SK-N-SH (cell line): Measurements from ENCODE around the gene B4GALT3. TPM values are rescaled to one million over a fixed set of nuclear protein-coding genes. Genes with fewer than 3 reads are reported as not detected.

Experiments used
- CTCF ChIA-PET: fragments of 300-600, 350-600 bp; formaldehyde crosslinking; extraction: SDS; loops from one replicate; lab custom pipeline; 2021; lab: Yijun Ruan, JAX
- POLR2A ChIA-PET: fragments of 350-600 bp; sonication (Branson Sonifier 250); formaldehyde crosslinking; extraction: SDS; loops from one replicate; lab custom pipeline; 2020; ENCODE audit warnings: antibody characterized with exemption, inconsistent platforms; lab: Yijun Ruan, JAX
- DNase-seq: peaks from one replicate; pipeline ENCODE4 v3.0.0; 2012
- H2AFZ ChIP-seq: fragments of 200-600 bp; sonication (generic); 2 replicates; pipeline ENCODE4 v1.8.1; 2016; ENCODE audit warnings: antibody characterized with exemption, mild to moderate bottlenecking, low read depth
- H3F3A ChIP-seq: fragments of 200-600 bp; sonication (generic); replicated peaks from 2 replicates; pipeline ENCODE3; 2016; ENCODE audit warnings: antibody characterized with exemption, mild to moderate bottlenecking; ENCODE audit not compliant: insufficient read depth
- H3K27ac ChIP-seq, 2 experiments: fragments of 200-500 bp in 1 of 2; fragments of 200-600 bp in 1 of 2; sonication (Bioruptor generic) in 1 of 2; sonication (generic), shearing (Covaris generic) in 1 of 2; 2 replicates each; pipeline versions ENCODE4 v1.5.1 to v1.6.1; 2014 to 2016; ENCODE audit warnings: low read depth in 2 of 2, inconsistent platforms in 1 of 2, low read length in 1 of 2, mild to moderate bottlenecking in 1 of 2, mixed read lengths in 1 of 2
- H3K27me3 ChIP-seq: fragments of 200-600 bp; sonication (generic), shearing (Covaris generic); 2 replicates; pipeline ENCODE4 v1.6.1; 2016; ENCODE audit warnings: mixed run types; ENCODE audit not compliant: insufficient read depth
- H3K36me3 ChIP-seq, 2 experiments: fragments of 200-500 bp in 1 of 2; fragments of 200-600 bp in 1 of 2; sonication (Bioruptor generic) in 1 of 2; sonication (generic) in 1 of 2; replicated peaks in 1 of 2; 2 replicates each; pipeline versions ENCODE3 to v1.5.1; 2014 to 2016; ENCODE audit warnings: low read length in 1 of 2, mild to moderate bottlenecking in 1 of 2; ENCODE audit not compliant: insufficient read depth in 2 of 2, control insufficient read depth in 1 of 2
- H3K4me1 ChIP-seq, 2 experiments: fragments of 200-500 bp in 1 of 2; fragments of 200-600 bp in 1 of 2; sonication (Bioruptor generic) in 1 of 2; sonication (generic), shearing (Covaris generic) in 1 of 2; 2 replicates each; pipeline versions ENCODE4 v1.5.1 to v1.6.1; 2014 to 2016; ENCODE audit warnings: low read depth in 1 of 2, low read length in 1 of 2, mixed run types in 1 of 2; ENCODE audit not compliant: insufficient read depth in 2 of 2, control insufficient read depth in 1 of 2
- H3K4me2 ChIP-seq: fragments of 200-600 bp; sonication (generic), shearing (Covaris generic); 2 replicates; pipeline ENCODE4 v1.6.1; 2017; ENCODE audit warnings: mixed run types
- H3K4me3 ChIP-seq, 2 experiments: fragments of 200-500 bp in 1 of 2; fragments of 200-600 bp in 1 of 2; sonication (Bioruptor generic) in 1 of 2; sonication (generic), shearing (Covaris generic) in 1 of 2; 2 replicates each; pipeline versions ENCODE4 v1.5.1 to v1.8.1; 2014 to 2016; ENCODE audit warnings: low read depth in 2 of 2, inconsistent platforms in 1 of 2, low read length in 1 of 2, mild to moderate bottlenecking in 1 of 2, mixed read lengths in 1 of 2, moderate library complexity in 1 of 2
- H3K79me2 ChIP-seq: fragments of 200-600 bp; sonication (generic); 2 replicates; pipeline ENCODE4 v1.8.1; 2017; ENCODE audit warnings: mild to moderate bottlenecking; ENCODE audit not compliant: insufficient read depth
- H3K9ac ChIP-seq: fragments of 200-600 bp; sonication (generic); 2 replicates; pipeline ENCODE4 v1.6.1; 2017; ENCODE audit warnings: mixed run types
- H3K9me2 ChIP-seq: fragments of 200-600 bp; sonication (generic); 2 replicates; pipeline ENCODE4 v1.6.1; 2017; ENCODE audit warnings: mixed run types
- H3K9me3 ChIP-seq: fragments of 200-600 bp; sonication (generic); 2 replicates; pipeline ENCODE4 v1.6.1; 2017; ENCODE audit warnings: mixed run types, mild to moderate bottlenecking, moderate library complexity
- H4K20me1 ChIP-seq: fragments of 200-600 bp; sonication (generic); 2 replicates; pipeline ENCODE4 v1.6.1; 2017; ENCODE audit warnings: mild to moderate bottlenecking, mixed run types; ENCODE audit not compliant: insufficient read depth
- CHD2 ChIP-seq: fragments of 150-350 bp; IDR thresholded peaks from 2 replicates; pipeline ENCODE4 v1.6.1; 2018; ENCODE audit warnings: low read length; ENCODE audit not compliant: partially characterized antibody
- ELF1 ChIP-seq: IDR thresholded peaks from 2 replicates; pipeline ENCODE4 v1.4.0; 2012
- EP300 ChIP-seq, 2 experiments: IDR thresholded peaks; 2 replicates each; pipeline versions ENCODE4 v1.4.0 to v1.6.1; 2012; ENCODE audit warnings: borderline replicate concordance in 1 of 2, low read depth in 1 of 2, low read length in 1 of 2
- EZH2phosphoT487 ChIP-seq: fragments of 200-600 bp; sonication (generic); IDR thresholded peaks from 2 replicates; pipeline ENCODE4 v1.6.1; 2017; ENCODE audit warnings: low read depth, mixed run types, mild to moderate bottlenecking, antibody characterized with exemption, moderate library complexity, borderline replicate concordance
- FOSL2 ChIP-seq: IDR thresholded peaks from 2 replicates; pipeline ENCODE4 v1.4.0; 2012; ENCODE audit warnings: low read depth, mild to moderate bottlenecking, moderate library complexity, borderline replicate concordance
- FOXJ3 ChIP-seq: sonication (generic); formaldehyde crosslinking; IDR thresholded peaks from 2 replicates; pipeline ENCODE4 v1.5.1; 2020; ENCODE audit warnings: mild to moderate bottlenecking, missing genetic modification reagents
- FOXM1 ChIP-seq: IDR thresholded peaks from 2 replicates; pipeline ENCODE4 v1.4.0; 2012; ENCODE audit warnings: low read depth, mild to moderate bottlenecking
- GABPA ChIP-seq: IDR thresholded peaks from 2 replicates; pipeline ENCODE4 v1.4.0; 2012; ENCODE audit warnings: low read depth, mild to moderate bottlenecking
- GATA2 ChIP-seq: sonication (generic); formaldehyde crosslinking; IDR thresholded peaks from 2 replicates; pipeline ENCODE4 v1.5.0; 2020; ENCODE audit warnings: mild to moderate bottlenecking, missing genetic modification reagents
- JUND ChIP-seq: IDR thresholded peaks from 2 replicates; pipeline ENCODE4 v1.4.0; 2012
- MEF2A ChIP-seq: IDR thresholded peaks from 2 replicates; pipeline ENCODE4 v1.4.0; 2012; ENCODE audit warnings: low read depth, borderline replicate concordance
- MXI1 ChIP-seq: IDR thresholded peaks from 2 replicates; pipeline ENCODE4 v1.6.1; 2012; ENCODE audit warnings: mild to moderate bottlenecking, low read depth, low read length, improper control_type of control experiment
- NFIC ChIP-seq: IDR thresholded peaks from 2 replicates; pipeline ENCODE4 v1.4.0; 2012; ENCODE audit warnings: borderline replicate concordance
- NRF1 ChIP-seq: IDR thresholded peaks from 2 replicates; pipeline ENCODE4 v1.6.1; 2012; ENCODE audit warnings: low read depth, mild to moderate bottlenecking, low read length
- POLR2AphosphoS5 ChIP-seq: IDR thresholded peaks from 2 replicates; pipeline ENCODE4 v1.6.1; 2012; ENCODE audit warnings: low read depth, low read length
- RCOR1 ChIP-seq: fragments of 150-350 bp; IDR thresholded peaks from 2 replicates; pipeline ENCODE4 v1.6.1; 2017; ENCODE audit warnings: antibody characterized with exemption, low read length
- RXRA ChIP-seq: IDR thresholded peaks from 2 replicates; pipeline ENCODE4 v1.4.0; 2012; ENCODE audit warnings: low read depth, mild to moderate bottlenecking, borderline replicate concordance
- SIN3A ChIP-seq: IDR thresholded peaks from 2 replicates; pipeline ENCODE4 v1.6.1; 2012; ENCODE audit warnings: low read depth, mild to moderate bottlenecking, low read length, moderate library complexity, borderline replicate concordance
- SMC3 ChIP-seq: IDR thresholded peaks from 2 replicates; pipeline ENCODE4 v1.6.1; 2012; ENCODE audit warnings: low read depth, low read length, improper control_type of control experiment
- TAF1 ChIP-seq: IDR thresholded peaks from 2 replicates; pipeline ENCODE4 v1.6.1; 2012; ENCODE audit warnings: low read depth, mild to moderate bottlenecking, low read length, moderate library complexity, borderline replicate concordance
- TCF12 ChIP-seq: IDR thresholded peaks from 2 replicates; pipeline ENCODE4 v1.4.0; 2012
- TEAD4 ChIP-seq: IDR thresholded peaks from 2 replicates; pipeline ENCODE4 v1.4.0; 2012; ENCODE audit warnings: mild to moderate bottlenecking, borderline replicate concordance; ENCODE audit not compliant: insufficient read depth
- YY1 ChIP-seq: IDR thresholded peaks from 2 replicates; pipeline ENCODE4 v1.4.0; 2012; ENCODE audit warnings: low read depth, mild to moderate bottlenecking
- WGBS: methylation state at CpG from one replicate; pipeline ENCODE4 v1.1.6; 2017; ENCODE audit warnings: low lambda C conversion rate; 5-methylcytosine and 5-hydroxymethylcytosine counted together
- polyA plus RNA-seq, 3 experiments: library from polyadenylated mRNA; depleted of rRNA; stranded (reverse); fragments of >200 nt; gene quantifications; 2 replicates each; pipeline ENCODE4 v1.2.3, GENCODE V29; 2012
- TF ChIP-seq, protein P1 (sequence below): fragments of 150-350 bp; IDR thresholded peaks from 2 replicates; pipeline ENCODE4 v1.6.1; 2016; ENCODE audit warnings: mild to moderate bottlenecking, low read depth, low read length
- TF ChIP-seq, protein P2 (sequence below): IDR thresholded peaks from 2 replicates; pipeline ENCODE4 v1.4.0; 2012; ENCODE audit warnings: low read depth
- TF ChIP-seq, protein P3 (sequence below): IDR thresholded peaks from 2 replicates; pipeline ENCODE4; 2012
- TF ChIP-seq, protein P4 (sequence below): fragments of 150-350 bp; IDR thresholded peaks from 2 replicates; pipeline ENCODE4 v1.6.1; 2017; ENCODE audit warnings: antibody characterized with exemption, low read length, low read depth, borderline replicate concordance
- TF ChIP-seq, protein P5 (sequence below): IDR thresholded peaks from 2 replicates; pipeline ENCODE4 v1.6.1; 2012; ENCODE audit warnings: mild to moderate bottlenecking, low read depth, low read length, moderate library complexity

The B4GALT3 gene
- polyA plus RNA-seq, 1 of the 3 experiments (the other 2 are of a cell fraction): 56.5 TPM

DNA sequence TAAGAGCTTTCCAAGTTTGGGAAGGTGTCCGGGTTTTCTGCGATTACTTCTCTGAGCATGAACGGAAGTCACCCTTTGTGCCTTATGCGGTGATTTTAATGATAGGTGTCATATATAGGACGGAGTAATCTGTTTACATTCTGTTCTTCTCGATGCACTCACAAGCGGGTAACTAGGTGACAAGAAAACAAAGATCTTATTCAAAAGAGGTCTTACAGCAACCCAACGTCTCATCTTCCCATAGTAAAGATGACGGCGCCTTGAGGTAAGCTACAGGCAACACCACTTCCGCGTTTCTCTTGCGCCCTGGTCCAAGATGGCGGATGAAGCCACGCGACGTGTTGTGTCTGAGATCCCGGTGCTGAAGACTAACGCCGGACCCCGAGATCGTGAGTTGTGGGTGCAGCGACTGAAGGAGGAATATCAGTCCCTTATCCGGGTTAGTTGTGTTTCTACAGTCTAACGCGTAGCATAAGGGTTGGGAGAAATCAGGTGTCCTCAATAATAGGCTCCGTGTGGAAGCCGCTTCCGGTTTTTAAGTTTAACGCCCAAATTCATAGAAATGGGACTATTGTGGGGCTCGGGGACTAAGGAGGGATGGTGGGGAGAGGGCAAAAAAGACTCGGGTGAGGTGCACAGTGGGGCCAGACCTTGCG lies 23.5 kb downstream of the B4GALT3 start, which contains the start of gene UFC1:
TSS of gene UFC1 (plus strand) at position 297 of the 656 bp plus-strand sequence. CDS start at position 317, 20 bp downstream.
- Histone ChIP-seq H3K4me1 (peaks cover 0 to 10% of the 10 kb centered on the region in 2 experiments; a peak in 3 of 4 replicates), H4K20me1 (no peaks in the 10 kb centered on the region), H3K27me3 (no peaks in the 10 kb centered on the region), H2AFZ (peak within 1 kb of the TSS; percentile 93), H3K9me2 (no peaks in the 10 kb centered on the region), H3K4me3 (peak within 1 kb of the TSS; percentile 61 to 98), H3K79me2 (peaks cover 16% of the 10 kb centered on the region), H3K27ac (peak within 1 kb of the TSS; percentile 97), H3K9me3 (no peaks in the 10 kb centered on the region), H3F3A (peaks cover 4% of the 10 kb centered on the region), H3K9ac (peak within 1 kb of the TSS; percentile 97), H3K36me3 (peaks cover 4 to 19% of the 10 kb centered on the region in 2 experiments), H3K4me2 (peak within 1 kb of the TSS; percentile 77)
- ChIA-PET CTCF (interaction anchor here (0.8 to 1.6 kb wide), 5 partner anchors 11 to 82 kb away, joined by 3 to 5 read pairs (median 3); no protein-coding TSS in a partner anchor), POLR2A (interaction anchor here (0.6 to 1.3 kb wide), 5 partner anchors 12 to 109 kb away, joined by 3 to 12 read pairs (median 3); partner anchors contain the start of genes DEDD, KLHDC9, PPOX and USF1)
- WGBS: 2% methylated on average over 30 of the region's 33 CpGs
- DNase-seq: peak; percentile 79
- TF ChIP-seq NFIC (no peak), SIN3A (peak; percentile 84; the same call in 1 of the 2 replicates), GABPA (peak; percentile 89), POLR2AphosphoS5 (peak; percentile 66; the same call in 1 of the 2 replicates), RXRA (no peak), YY1 (peak; percentile 100), RCOR1 (no peak), EP300 (IDR thresholded peaks at IDR 0.05; ENCODE audit: borderline replicate concordance in 1 of 2, low read depth in 1 of 2, low read length in 1 of 2) (0 out of 4 replicates have a peak, but pooled peaks of 1 of the 2 experiments have one; percentile 9), EZH2phosphoT487 (no peak), SMC3 (no peak), MEF2A (no peak), CHD2 (no peak), FOXM1 (no peak), TCF12 (no peak), JUND (no peak), GATA2 (CRISPR knock-in tag) (no peak), ELF1 (peak; percentile 99), FOXJ3 (CRISPR knock-in tag) (no peak), FOSL2 (no peak), NRF1 (peak; percentile 31; the same call in 1 of the 2 replicates), TEAD4 (no peak), MXI1 (peak; percentile 84), TAF1 (peak; percentile 90)
- TF ChIP-seq, protein P1, sequence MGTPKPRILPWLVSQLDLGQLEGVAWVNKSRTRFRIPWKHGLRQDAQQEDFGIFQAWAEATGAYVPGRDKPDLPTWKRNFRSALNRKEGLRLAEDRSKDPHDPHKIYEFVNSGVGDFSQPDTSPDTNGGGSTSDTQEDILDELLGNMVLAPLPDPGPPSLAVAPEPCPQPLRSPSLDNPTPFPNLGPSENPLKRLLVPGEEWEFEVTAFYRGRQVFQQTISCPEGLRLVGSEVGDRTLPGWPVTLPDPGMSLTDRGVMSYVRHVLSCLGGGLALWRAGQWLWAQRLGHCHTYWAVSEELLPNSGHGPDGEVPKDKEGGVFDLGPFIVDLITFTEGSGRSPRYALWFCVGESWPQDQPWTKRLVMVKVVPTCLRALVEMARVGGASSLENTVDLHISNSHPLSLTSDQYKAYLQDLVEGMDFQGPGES: no peak
- TF ChIP-seq, protein P2, sequence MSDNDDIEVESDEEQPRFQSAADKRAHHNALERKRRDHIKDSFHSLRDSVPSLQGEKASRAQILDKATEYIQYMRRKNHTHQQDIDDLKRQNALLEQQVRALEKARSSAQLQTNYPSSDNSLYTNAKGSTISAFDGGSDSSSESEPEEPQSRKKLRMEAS: peak; percentile 92
- TF ChIP-seq, protein P3, sequence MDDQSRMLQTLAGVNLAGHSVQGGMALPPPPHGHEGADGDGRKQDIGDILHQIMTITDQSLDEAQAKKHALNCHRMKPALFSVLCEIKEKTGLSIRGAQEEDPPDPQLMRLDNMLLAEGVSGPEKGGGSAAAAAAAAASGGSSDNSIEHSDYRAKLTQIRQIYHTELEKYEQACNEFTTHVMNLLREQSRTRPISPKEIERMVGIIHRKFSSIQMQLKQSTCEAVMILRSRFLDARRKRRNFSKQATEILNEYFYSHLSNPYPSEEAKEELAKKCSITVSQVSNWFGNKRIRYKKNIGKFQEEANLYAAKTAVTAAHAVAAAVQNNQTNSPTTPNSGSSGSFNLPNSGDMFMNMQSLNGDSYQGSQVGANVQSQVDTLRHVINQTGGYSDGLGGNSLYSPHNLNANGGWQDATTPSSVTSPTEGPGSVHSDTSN: peak; percentile 15; the same call in 1 of the 2 replicates
- TF ChIP-seq, protein P4, sequence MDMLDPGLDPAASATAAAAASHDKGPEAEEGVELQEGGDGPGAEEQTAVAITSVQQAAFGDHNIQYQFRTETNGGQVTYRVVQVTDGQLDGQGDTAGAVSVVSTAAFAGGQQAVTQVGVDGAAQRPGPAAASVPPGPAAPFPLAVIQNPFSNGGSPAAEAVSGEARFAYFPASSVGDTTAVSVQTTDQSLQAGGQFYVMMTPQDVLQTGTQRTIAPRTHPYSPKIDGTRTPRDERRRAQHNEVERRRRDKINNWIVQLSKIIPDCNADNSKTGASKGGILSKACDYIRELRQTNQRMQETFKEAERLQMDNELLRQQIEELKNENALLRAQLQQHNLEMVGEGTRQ: no peak
- TF ChIP-seq, protein P5, sequence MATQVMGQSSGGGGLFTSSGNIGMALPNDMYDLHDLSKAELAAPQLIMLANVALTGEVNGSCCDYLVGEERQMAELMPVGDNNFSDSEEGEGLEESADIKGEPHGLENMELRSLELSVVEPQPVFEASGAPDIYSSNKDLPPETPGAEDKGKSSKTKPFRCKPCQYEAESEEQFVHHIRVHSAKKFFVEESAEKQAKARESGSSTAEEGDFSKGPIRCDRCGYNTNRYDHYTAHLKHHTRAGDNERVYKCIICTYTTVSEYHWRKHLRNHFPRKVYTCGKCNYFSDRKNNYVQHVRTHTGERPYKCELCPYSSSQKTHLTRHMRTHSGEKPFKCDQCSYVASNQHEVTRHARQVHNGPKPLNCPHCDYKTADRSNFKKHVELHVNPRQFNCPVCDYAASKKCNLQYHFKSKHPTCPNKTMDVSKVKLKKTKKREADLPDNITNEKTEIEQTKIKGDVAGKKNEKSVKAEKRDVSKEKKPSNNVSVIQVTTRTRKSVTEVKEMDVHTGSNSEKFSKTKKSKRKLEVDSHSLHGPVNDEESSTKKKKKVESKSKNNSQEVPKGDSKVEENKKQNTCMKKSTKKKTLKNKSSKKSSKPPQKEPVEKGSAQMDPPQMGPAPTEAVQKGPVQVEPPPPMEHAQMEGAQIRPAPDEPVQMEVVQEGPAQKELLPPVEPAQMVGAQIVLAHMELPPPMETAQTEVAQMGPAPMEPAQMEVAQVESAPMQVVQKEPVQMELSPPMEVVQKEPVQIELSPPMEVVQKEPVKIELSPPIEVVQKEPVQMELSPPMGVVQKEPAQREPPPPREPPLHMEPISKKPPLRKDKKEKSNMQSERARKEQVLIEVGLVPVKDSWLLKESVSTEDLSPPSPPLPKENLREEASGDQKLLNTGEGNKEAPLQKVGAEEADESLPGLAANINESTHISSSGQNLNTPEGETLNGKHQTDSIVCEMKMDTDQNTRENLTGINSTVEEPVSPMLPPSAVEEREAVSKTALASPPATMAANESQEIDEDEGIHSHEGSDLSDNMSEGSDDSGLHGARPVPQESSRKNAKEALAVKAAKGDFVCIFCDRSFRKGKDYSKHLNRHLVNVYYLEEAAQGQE: peak; percentile 52; the same call in 1 of the 2 replicates
